Activated T-cell treated with anti-CD3 and anti-CD28 coated beads, Interleukin-2, amount 50 U/mL, for 1 hour (primary cell): ENCODE data around the gene CASP5.

Experiments
- DNase-seq: peaks from one replicate; pipeline ENCODE4 v3.0.0-alpha.2; 2020

CASP5 gene

DNA sequence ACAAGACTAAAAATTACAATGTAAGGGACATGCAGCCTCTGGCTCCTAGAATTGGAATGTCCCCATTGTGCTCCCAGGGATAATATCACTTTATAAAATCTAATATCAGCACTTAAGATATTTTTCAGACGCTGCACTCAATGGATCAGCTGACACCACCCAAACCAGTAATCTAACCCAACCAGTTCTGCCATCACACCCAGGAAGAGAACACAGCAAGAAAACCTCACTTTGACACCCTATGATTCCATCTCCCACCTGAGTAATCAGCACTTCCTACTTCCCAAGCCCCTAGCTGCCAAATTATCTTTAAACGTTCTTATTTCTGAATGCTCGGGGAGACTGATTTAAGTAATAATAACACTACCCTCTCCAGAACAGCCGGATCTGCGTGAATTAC, 57.2 kb downstream of the CASP5 start:
- DNase-seq, result no peak

DNA sequence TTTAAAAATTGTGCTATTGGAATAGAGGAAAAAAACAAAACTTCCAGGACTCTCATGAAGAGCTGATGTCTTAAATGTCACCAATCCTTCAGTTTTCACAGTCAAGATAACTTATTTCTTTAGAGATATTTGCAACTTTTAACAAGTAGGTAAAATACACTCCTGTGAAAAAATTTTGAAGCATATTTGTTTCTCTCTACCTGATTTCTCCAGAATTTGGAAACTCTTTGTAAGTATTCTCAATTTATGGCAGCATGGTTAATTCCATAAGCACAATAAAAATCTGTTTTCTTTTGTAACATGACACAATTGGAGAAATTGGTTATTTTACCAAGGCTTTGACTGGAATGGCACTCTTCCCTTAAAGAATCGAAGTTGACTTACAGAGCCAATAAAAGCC, 58.7 kb downstream of the CASP5 start:
- no peak for DNase-seq

DNA sequence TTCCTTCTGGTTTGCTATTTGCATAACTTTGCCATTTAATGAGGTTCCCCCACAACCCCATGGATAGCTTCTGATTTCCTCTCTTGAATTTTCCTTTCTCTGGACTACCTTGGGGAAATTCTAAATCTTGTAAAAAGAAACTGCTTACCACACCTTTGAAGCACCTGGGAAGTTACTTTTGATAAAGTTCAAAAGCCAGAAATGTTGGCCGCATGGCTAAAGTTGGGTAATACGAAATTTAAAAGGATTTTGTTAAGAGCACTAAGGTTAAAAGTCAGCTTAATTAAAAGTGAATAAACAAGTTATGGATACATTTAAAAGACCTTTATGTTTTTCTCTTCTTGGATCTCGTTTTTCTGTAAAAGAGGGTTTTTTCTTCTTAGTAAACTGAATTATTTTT, 60.1 kb downstream of the CASP5 start:
- DNase-seq, result no peak

DNA sequence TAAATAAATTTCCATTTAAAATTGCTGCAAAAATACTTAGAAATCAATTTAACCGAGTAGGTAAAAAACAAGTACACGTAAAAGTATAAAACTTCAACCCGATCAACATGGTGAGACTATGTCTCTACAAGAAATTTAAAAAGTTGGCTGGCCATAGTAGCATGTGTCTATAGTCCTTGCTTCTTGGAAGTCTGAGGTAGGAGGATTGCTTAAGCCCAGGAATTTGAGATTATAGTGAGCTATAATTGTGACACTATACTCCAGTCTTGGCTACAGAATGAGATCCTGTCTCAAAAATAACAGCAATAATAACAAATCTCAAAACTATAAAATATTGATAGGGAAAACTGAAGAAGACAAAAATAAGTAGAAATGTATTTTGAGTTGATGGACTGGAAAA, 65.7 kb downstream of the CASP5 start:
- no peak for DNase-seq

DNA sequence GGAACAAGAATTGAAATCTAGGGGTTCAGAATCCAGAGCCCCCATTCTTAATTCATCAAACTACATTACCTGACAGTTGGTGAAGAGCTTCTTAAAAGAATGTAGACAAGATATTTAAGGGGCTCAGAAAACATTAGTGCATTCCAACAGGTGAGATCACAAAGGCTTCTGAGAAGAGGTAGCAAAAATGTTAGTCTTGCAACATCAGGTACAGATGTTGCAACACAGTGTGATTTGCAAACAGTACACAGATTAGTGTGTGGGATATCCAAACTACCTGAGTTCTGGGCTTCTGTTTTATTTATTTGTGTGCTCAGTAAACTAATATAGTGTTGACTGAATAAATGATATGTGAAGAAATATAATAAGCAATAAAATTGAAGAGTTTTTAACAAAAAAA, 66.4 kb downstream of the CASP5 start:
- DNase-seq, result no peak

DNA sequence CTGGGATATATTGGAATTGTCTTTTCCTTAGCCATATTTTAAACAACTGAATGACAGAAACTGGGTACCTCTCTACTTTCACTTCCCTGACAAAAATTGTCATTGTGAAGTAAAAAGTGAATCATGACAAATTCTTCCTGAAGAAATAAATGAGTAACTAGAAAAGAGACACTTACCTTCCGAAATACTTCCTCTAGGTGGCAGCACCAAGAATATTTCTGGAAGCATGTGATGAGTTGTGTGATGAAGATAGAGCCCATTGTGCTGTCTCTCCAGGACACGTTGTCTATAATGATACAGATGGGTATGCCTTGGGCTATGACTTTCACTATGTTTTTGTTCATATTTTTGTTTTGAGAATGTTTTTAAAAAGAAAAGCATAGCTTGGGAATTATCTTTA, 76.1 kb downstream of the CASP5 start:
- DNase-seq, result no peak
